ENCODE data around the gene JARID2. TPM values are rescaled to one million over a fixed set of nuclear protein-coding genes. Genes with fewer than 3 reads are reported as not detected.

The JARID2 gene
- total and polyA plus RNA-seq, 2 of the 13 experiments (the other 11 are each of a cell fraction or from before 2014, with no cell fraction given) = 7.5 to 10.3 TPM

GRCh38 chr6:15248451-15249370 is 2.8 kb downstream of the JARID2 start (continued):
- 0 out of 2 replicates have a peak, but pooled peaks have one; percentile 19 for TF ChIP-seq ZNF749 (CRISPR knock-in tag; IDR thresholded peaks at IDR 0.05; ENCODE audit: borderline replicate concordance)
- no peak for TF ChIP-seq UBTF (CRISPR knock-in tag; IDR thresholded peaks at IDR 0.05)
- TF ChIP-seq MYNN (CRISPR knock-in tag; IDR thresholded peaks at IDR 0.05; ENCODE audit: low read depth) = no peak
- TF ChIP-seq CEBPG (CRISPR knock-in tag; IDR thresholded peaks at IDR 0.05) = peak; percentile 40; the same call in 1 of the 2 replicates
- TF ChIP-seq BRCA1 (CRISPR knock-in tag; IDR thresholded peaks at IDR 0.05) = no peak
- peak; percentile 31; the same call in 1 of the 2 replicates for TF ChIP-seq IKZF5 (CRISPR knock-in tag; IDR thresholded peaks at IDR 0.05)
- TF ChIP-seq POGK (CRISPR knock-in tag; conservative IDR thresholded peaks at IDR 0.05) = no peak
- no peak for TF ChIP-seq IKZF1 (IDR thresholded peaks at IDR 0.05)
- TF ChIP-seq AHR (CRISPR knock-in tag; IDR thresholded peaks at IDR 0.05) = no peak
- no peak for TF ChIP-seq TRIM22 (IDR thresholded peaks at IDR 0.05)
- no peak for TF ChIP-seq RORA (CRISPR knock-in tag; IDR thresholded peaks at IDR 0.05)
- TF ChIP-seq SNAPC4 (CRISPR knock-in tag; IDR thresholded peaks at IDR 0.05) = no peak
- no peak for TF ChIP-seq CAMTA2 (CRISPR knock-in tag; IDR thresholded peaks at IDR 0.05; ENCODE audit: borderline replicate concordance)
- TF ChIP-seq ZNF709 (CRISPR knock-in tag; IDR thresholded peaks at IDR 0.05) = no peak; the same call in 1 of the 2 replicates
- TF ChIP-seq ZNF460 (CRISPR knock-in tag; IDR thresholded peaks at IDR 0.05; ENCODE audit: borderline replicate concordance) = no peak
- TF ChIP-seq SP5 (CRISPR knock-in tag; IDR thresholded peaks at IDR 0.05; ENCODE audit: borderline replicate concordance, low read depth) = 0 out of 2 replicates have a peak, but pooled peaks have one; percentile 24
- no peak for TF ChIP-seq HOXA7 (CRISPR knock-in tag; IDR thresholded peaks at IDR 0.05)

All from HepG2 (cell line).